Measurements from ENCODE around the gene MASP2. TPM values are rescaled to one million over a fixed set of nuclear protein-coding genes. Genes with fewer than 3 reads are reported as not detected.

The MASP2 gene
- total RNA-seq, 1 donor from 2014 or later, result not detected

DNA sequence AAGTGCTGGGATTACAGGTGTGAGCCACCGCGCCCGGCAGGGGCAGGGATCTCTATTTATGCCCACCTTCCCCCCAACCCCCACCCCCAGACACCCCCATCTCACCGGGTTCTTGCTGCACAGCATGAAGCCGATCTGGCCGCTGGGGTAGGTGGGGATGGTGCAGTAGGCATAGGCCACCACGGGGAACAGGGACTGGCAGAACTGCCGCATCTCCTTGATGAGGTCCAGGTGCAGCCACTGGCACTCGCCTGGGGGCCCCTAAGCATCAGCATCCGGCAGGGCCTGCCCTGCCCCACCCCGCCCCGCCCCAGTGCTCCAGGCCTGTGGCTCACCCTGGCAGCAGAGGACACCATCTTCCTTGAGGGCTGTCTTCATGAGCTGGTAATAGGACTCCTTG is 8.6 kb upstream of the MASP2 start:
- Histone ChIP-seq H3K27me3 (ENCODE audit: control insufficient read depth, insufficient read depth, low read length) (no peaks in the 10 kb centered on the region), H3K36me3 (ENCODE audit: control insufficient read depth, insufficient read depth, low read length) (peaks cover 15% of the 10 kb centered on the region), H3K4me3 (ENCODE audit: low read depth, low read length) (no peak overlapping the region)
- TF ChIP-seq, protein P1, sequence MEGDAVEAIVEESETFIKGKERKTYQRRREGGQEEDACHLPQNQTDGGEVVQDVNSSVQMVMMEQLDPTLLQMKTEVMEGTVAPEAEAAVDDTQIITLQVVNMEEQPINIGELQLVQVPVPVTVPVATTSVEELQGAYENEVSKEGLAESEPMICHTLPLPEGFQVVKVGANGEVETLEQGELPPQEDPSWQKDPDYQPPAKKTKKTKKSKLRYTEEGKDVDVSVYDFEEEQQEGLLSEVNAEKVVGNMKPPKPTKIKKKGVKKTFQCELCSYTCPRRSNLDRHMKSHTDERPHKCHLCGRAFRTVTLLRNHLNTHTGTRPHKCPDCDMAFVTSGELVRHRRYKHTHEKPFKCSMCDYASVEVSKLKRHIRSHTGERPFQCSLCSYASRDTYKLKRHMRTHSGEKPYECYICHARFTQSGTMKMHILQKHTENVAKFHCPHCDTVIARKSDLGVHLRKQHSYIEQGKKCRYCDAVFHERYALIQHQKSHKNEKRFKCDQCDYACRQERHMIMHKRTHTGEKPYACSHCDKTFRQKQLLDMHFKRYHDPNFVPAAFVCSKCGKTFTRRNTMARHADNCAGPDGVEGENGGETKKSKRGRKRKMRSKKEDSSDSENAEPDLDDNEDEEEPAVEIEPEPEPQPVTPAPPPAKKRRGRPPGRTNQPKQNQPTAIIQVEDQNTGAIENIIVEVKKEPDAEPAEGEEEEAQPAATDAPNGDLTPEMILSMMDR (IDR thresholded peaks at IDR 0.05; ENCODE audit: insufficient read depth, low read length, severe bottlenecking), result no peak
- DNase-seq (ENCODE audit: low read depth) (no peak), FAIRE-seq (no peak)

DNA sequence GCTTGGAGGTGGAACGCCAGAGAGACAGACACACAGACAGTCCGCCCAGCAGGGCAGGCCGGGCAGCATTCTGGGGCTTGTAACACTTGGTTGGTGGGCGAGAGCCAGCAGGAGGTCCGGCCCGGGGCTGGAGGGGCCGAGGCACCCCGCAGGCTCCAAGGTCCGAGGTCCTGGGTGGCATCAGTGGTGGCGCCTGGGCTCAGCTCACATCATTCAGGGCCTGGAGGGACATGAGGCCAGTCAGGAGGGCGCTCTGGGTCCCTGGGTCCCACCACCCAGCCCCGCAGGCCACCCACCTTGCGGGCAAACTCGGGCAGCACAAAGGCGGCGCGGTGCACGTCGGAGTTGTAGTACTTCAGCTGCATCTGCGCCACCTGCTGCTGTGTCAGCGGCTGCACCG is 7.6 kb upstream of the MASP2 start:
- TF ChIP-seq, protein P1 (IDR thresholded peaks at IDR 0.05; ENCODE audit: insufficient read depth, low read length, severe bottlenecking), result no peak
- FAIRE-seq, result no peak
- DNase-seq (ENCODE audit: low read depth), result no peak
- Histone ChIP-seq H3K4me3 (ENCODE audit: low read depth, low read length) (no peak overlapping the region), H3K27me3 (ENCODE audit: control insufficient read depth, insufficient read depth, low read length) (no peaks in the 10 kb centered on the region), H3K36me3 (ENCODE audit: control insufficient read depth, insufficient read depth, low read length) (peaks cover 15% of the 10 kb centered on the region)

DNA sequence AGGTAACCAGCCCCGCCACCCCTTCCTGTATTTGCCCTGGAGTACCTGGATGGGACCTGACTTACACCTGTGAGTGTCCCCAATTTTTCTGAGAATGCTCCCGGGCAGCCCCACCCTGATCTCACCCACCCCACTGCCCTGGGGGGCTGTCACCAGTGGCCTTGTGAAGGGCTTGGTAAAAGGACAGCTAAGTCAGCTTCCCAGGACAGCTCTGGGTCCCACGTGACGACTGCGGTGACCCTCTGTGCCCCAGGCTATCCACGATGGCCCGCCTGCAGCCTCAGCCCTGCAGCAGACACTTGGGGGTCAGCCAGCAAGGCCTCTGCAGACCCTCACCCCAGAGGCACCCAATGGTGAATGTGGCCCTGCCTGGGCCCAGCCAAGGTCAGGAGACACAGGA is 7.1 kb upstream of the MASP2 start:
- DNase-seq (ENCODE audit: low read depth) (no peak), FAIRE-seq (no peak)
- TF ChIP-seq, protein P1 (IDR thresholded peaks at IDR 0.05; ENCODE audit: insufficient read depth, low read length, severe bottlenecking), result no peak
- no peaks in the 10 kb centered on the region for H3K27me3 ChIP-seq (ENCODE audit: control insufficient read depth, insufficient read depth, low read length)
- no peak overlapping the region for H3K4me3 ChIP-seq (ENCODE audit: low read depth, low read length)
- peaks cover 15% of the 10 kb centered on the region for H3K36me3 ChIP-seq (ENCODE audit: control insufficient read depth, insufficient read depth, low read length)

DNA sequence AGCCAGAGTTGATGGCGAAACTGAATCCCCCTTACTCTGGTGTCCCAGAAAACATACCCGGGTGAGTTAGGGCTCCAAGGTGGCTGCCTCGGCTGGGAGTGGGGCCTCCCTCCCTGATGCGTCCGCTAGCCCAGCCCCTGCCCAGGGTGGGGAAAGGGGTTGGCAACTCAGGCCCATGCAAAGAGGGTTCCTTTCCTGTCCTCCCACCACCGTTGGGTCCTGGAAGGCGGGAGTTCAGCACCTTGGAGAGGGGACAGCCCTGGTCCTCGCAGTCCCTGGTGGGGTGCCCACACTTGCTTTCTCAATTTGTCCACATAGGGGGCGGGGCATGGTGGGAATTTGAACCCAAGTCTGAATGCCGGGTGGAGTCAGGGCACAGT is 6.7 kb upstream of the MASP2 start:
- Histone ChIP-seq H3K36me3 (ENCODE audit: control insufficient read depth, insufficient read depth, low read length) (peaks cover 15% of the 10 kb centered on the region), H3K4me3 (ENCODE audit: low read depth, low read length) (no peak overlapping the region), H3K27me3 (ENCODE audit: control insufficient read depth, insufficient read depth, low read length) (no peaks in the 10 kb centered on the region)
- FAIRE-seq (no peak), DNase-seq (ENCODE audit: low read depth) (no peak)
- TF ChIP-seq, protein P1 (IDR thresholded peaks at IDR 0.05; ENCODE audit: insufficient read depth, low read length, severe bottlenecking), result no peak

DNA sequence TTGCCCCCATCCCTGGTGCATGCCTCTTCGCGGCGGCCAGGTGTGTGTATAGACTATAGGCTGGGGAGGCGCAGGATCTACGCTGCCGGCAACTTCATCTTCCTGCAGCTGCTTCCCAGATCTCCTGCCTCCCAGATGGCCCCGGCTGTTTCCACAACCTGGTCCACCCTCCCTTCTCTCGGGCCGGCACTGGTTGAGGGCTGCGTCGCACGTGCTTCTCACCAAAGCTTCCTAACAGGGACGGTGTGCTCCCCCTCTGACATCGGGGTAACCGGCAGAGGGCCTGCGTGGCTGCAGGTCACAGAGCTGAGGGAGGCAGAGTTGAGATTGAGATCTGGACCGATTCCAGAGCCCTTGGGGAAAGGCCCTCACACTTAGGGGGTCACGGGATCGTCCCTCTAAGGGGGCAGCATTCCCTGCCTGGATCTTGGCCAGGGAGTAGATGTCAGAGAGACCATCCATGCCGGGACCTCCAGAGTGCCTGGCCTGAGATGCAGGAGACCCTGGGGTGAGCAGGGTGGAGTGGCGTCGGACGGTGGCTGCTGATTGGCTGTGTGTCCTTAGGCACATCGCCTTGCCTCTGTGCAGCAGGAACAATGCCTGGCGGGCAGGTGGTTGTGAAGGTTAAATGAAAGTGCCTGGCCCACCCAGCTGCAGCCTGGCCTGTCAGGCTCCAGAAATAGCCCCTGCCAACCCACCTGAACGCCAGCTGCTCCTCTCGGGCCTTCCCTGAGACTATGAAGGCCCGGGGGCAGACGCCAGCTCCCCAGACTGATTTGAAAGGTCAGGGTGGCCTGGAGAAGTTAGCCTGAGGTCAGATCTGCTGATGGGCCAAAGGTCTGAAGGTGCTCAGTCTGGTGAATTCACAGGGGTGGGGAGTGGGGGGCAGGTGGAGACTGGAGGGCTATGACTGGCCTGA is 6.1 kb upstream of the MASP2 start:
- TF ChIP-seq, protein P1 (IDR thresholded peaks at IDR 0.05; ENCODE audit: insufficient read depth, low read length, severe bottlenecking), result no peak
- FAIRE-seq, result no peak
- no peak for DNase-seq (ENCODE audit: low read depth)
- H3K27me3 ChIP-seq (ENCODE audit: control insufficient read depth, insufficient read depth, low read length), result no peaks in the 10 kb centered on the region
- H3K4me3 ChIP-seq (ENCODE audit: low read depth, low read length), result no peak overlapping the region
- H3K36me3 ChIP-seq (ENCODE audit: control insufficient read depth, insufficient read depth, low read length), result peaks cover 15% of the 10 kb centered on the region

All from bronchial epithelial cell (primary cell).